AG10803 (cell line): ENCODE data around the gene AP3D1.
"Not testable (repeated sequence)": the region's sequence is repeated elsewhere in the genome, so short reads cannot be mapped to it uniquely, and the experiment has no call there.

Experiments
- DNase-seq: peaks from one replicate; pipeline ENCODE4 v3.0.0; 2010; ENCODE audit warnings: low read depth
- H3K4me3 ChIP-seq: 2 replicates; pipeline ENCODE4 v1.5.1; 2011; ENCODE audit warnings: mild to moderate bottlenecking, low read length, control low read depth
- CTCF ChIP-seq: conservative IDR thresholded peaks from 2 replicates; pipeline ENCODE4 v1.5.1; 2011; ENCODE audit warnings: mild to moderate bottlenecking, low read length, control low read depth, inconsistent platforms

The AP3D1 gene

GRCh38 chr19:2132191-2132590 is 19.2 kb downstream of the AP3D1 start:
- no peak for DNase-seq
- no peak for TF ChIP-seq CTCF
- H3K4me3 ChIP-seq: no peak overlapping the region

DNA sequence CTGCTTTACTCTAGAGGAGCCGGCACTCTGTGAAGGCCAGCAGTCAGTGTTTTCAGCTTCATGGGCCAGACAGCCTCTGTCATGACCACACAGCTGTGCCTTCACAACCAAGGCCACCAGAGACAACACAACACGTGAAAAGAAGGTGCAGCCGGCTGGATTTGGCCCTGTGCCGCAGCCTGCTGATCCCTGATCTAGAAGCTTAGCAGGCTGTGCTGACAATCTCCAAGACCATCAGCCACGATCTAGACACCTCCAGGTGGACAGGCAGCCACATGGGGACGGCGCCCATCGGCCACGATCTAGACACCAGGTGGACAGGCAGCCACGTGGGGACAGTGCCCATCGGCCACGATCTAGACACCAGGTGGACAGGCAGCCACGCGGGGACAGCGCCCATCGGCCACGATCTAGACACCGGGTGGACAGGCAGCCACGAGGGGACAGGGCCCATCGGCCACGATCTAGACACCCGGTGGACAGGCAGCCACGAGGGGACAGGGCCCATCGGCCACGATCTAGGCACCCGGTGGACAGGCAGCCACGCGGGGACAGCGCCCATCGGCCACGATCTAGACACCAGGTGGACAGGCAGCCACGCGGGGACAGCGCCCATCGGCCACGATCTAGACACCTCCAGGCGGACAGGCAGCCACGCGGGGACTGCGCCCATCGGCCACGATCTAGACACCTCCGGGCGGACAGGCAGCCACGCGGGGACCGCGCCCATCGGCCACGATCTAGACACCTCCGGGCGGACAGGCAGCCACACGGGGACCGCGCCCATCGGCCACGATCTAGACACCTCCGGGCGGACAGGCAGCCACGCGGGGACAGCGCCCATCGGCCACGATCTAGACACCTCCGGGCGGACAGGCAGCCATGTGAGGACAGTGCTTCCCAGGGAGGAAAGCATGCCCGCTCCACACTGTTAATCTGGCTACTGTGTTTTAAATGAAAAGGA is 20.1 kb downstream of the AP3D1 start:
- DNase-seq, H3K4me3 ChIP-seq: not testable (repeated sequence)

DNA sequence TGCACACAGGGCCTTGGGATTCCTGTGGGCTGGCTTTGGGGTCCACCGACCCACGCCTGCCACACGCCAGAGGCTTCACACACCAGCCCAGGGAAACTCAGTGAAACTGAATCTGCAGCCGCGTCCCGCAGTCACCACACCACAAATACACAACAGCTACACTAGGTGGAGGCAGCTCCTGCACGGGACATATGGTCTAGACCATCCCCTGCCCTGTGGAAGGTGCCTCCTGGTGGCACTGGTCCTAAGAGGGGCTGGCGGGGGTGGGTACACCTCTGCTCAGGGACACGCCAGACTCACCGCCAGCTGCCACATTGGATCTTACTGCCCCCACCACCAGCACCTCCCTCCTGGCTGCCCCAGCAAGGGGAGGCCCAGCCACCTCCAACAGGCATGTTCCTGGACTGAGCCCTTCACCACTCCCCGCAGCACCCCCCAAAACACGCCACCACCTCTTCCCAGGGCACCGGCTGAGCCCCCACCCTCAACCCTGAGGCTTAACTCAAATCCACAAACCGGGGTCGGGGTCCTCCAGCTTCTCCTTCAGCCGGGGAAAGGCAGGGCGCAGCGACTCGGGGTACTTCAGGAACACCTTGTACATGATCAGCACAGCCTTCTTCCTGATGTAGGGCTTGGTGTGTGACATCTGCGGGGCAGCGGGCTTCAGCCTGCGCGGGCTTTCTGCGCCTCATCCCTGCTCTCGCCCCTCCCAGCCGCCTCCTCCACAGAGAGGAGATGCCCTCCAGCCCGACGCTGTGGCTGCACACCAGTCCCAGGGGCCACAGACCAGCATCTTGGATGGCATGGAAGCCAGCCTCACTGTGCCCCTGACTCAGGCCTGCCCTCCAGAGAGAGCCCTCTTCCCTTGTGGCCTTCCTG is 21.2 kb downstream of the AP3D1 start:
- DNase-seq: no peak
- no peak overlapping the region for H3K4me3 ChIP-seq
- no peak for TF ChIP-seq CTCF

GRCh38 chr19:2129486-2129885 is 21.9 kb downstream of the AP3D1 start:
- DNase-seq: no peak
- no peak for TF ChIP-seq CTCF
- no peak overlapping the region for H3K4me3 ChIP-seq

- DNase-seq: no peak
- H3K4me3 ChIP-seq: no peak overlapping the region
- TF ChIP-seq CTCF: no peak
Measured at GRCh38 chr19:2129022-2129421, 22.3 kb downstream of the AP3D1 start.

GRCh38 chr19:2128252-2128651 is 23.1 kb downstream of the AP3D1 start:
- H3K4me3 ChIP-seq, DNase-seq: not testable (repeated sequence)

GRCh38 chr19:2127758-2128157 is 23.6 kb downstream of the AP3D1 start:
- no peak for DNase-seq
- TF ChIP-seq CTCF: no peak
- no peak overlapping the region for H3K4me3 ChIP-seq
